Calu3 (cell line): Measurements from ENCODE around the gene DNASE1L1. TPM values are rescaled to one million over a fixed set of nuclear protein-coding genes. Genes with fewer than 3 reads are reported as not detected.

ENCODE experiments used
- BruUV-seq: library from RNA; stranded (reverse); fragments of 400-500 nt; replicated peaks from 2 replicates; lab custom pipeline; 2021; lab: Mats Ljungman, UMichigan
- CTCF ChIA-PET: fragments of 300-600 bp; sonication (Branson Sonifier 250); formaldehyde crosslinking; loops from one replicate; lab custom pipeline; 2022; ENCODE audit warnings: antibody characterized with exemption; lab: Charles Lee
- DNase-seq: peaks from one replicate; pipeline ENCODE4 v3.0.0; 2022
- H3K27ac Mint-ChIP-seq: one replicate; pipeline ENCODE4 v1.8.0; 2022; ENCODE audit warnings: mixed read lengths; ENCODE audit not compliant: unreplicated experiment
- H3K27me3 Mint-ChIP-seq: one replicate; pipeline ENCODE4 v1.8.0; 2022; ENCODE audit warnings: mixed read lengths; ENCODE audit not compliant: unreplicated experiment
- H3K36me3 Mint-ChIP-seq: one replicate; pipeline ENCODE4 v1.8.0; 2022; ENCODE audit warnings: mild to moderate bottlenecking, moderate library complexity, mixed read lengths; ENCODE audit not compliant: insufficient read depth, unreplicated experiment
- H3K4me1 Mint-ChIP-seq: one replicate; pipeline ENCODE4 v1.8.0; 2022; ENCODE audit warnings: mild to moderate bottlenecking, low read depth, mixed read lengths; ENCODE audit not compliant: unreplicated experiment
- H3K4me3 Mint-ChIP-seq: one replicate; pipeline ENCODE4 v1.8.0; 2022; ENCODE audit warnings: mild to moderate bottlenecking, low read depth, moderate library complexity, mixed read lengths; ENCODE audit not compliant: unreplicated experiment
- H3K9me3 Mint-ChIP-seq: one replicate; pipeline ENCODE4 v1.8.0; 2022; ENCODE audit warnings: low read depth, mixed read lengths; ENCODE audit not compliant: unreplicated experiment
- intact Hi-C: fragments of 100-400 bp; cut with micrococcal nuclease; formaldehyde crosslinking; loops from one replicate; pipeline ENCODE4 v1.10.0; 2022; ENCODE audit not compliant: unreplicated experiment
- total RNA-seq: library from RNA; stranded (reverse); gene quantifications from 2 replicates; pipeline ENCODE4 v1.2.3, GENCODE V29; 2022
- TF ChIP-seq, protein P1 (sequence below): fragments of 200-600 bp; IDR thresholded peaks from one replicate; pipeline ENCODE4 v1.8.0; 2022; ENCODE audit warnings: antibody characterized with exemption; ENCODE audit not compliant: unreplicated experiment

The DNASE1L1 gene
- total RNA-seq, 1 experiment from 2014 or later = 30.6 TPM

DNA sequence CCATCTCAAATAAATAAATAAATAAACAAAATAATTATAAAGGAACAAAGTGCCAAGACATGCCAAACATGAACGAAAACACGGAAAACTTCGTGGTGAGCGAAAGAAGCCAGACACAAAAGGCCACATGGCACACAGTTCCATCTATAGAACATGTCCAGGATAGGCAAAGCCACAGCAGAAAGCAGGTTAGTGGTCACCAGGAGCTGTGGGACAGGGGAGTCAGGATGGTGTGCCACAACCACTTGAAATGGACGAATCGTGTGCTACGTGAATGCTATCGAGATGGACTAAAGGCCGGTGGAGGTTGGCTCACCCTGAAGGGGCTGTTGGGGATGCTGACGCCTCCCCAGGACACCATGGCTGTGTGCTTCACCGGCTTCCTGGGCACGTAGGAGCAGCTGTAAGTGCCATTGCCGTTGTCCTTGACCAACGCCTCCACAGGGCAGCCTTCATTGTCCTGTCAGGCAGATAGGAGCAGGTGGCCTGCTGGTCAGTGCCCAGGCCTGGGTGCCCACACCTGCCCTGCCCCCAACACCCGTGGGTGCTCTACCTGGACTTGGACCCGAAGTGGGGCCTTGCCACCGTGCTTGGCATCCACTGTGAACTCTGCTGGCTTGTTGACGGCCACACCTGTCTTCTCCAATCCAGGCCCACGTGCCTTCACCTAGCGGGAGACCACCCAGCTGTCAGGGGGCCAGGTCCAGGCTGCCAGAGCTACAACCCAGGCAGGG is 45.2 kb downstream of the DNASE1L1 start:
- DNase-seq = no peak
- Mint-ChIP-seq H3K27me3 (no peaks in the 10 kb centered on the region), H3K4me3 (no peak overlapping the region), H3K4me1 (peaks cover 12% of the 10 kb centered on the region), H3K9me3 (no peaks in the 10 kb centered on the region), H3K36me3 (peaks cover 99% of the 10 kb centered on the region), H3K27ac (no peak overlapping the region)
- CTCF ChIA-PET = no interaction called here
- TF ChIP-seq, protein P1, sequence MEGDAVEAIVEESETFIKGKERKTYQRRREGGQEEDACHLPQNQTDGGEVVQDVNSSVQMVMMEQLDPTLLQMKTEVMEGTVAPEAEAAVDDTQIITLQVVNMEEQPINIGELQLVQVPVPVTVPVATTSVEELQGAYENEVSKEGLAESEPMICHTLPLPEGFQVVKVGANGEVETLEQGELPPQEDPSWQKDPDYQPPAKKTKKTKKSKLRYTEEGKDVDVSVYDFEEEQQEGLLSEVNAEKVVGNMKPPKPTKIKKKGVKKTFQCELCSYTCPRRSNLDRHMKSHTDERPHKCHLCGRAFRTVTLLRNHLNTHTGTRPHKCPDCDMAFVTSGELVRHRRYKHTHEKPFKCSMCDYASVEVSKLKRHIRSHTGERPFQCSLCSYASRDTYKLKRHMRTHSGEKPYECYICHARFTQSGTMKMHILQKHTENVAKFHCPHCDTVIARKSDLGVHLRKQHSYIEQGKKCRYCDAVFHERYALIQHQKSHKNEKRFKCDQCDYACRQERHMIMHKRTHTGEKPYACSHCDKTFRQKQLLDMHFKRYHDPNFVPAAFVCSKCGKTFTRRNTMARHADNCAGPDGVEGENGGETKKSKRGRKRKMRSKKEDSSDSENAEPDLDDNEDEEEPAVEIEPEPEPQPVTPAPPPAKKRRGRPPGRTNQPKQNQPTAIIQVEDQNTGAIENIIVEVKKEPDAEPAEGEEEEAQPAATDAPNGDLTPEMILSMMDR = no peak
- no TSS peak for BruUV-seq
- intact Hi-C loops = no loop called here

DNA sequence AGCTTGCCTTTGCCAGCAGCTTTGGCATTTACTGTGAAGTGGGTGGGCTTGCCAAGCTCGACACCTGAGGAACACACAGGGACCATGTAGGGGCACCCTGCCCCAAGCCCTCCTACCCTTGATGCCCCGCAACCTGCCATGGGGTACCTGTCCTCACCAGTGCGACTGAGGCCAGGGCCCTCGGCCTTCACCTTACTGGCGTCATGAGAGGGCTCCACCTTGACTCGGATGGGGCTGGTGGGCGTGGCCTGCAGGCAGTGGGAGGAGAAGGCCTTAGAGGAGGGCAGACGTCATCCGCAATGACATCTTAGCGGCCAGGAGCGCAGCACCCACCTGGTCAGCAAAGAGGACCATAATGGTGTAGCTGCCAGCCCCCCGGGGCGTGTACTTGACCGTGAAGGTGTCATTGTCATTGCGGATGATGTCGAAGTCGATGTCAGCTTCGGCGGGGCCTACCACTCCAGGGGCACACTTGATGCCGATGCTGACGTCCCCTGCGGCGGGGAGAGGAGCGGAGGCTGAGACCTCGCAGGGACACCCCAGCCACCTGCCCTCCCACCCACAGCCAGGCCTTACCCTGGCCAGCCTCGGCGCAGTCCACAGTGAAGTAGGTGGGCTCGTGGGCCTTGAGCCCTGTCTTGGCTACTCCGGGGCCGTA is 46.8 kb downstream of the DNASE1L1 start:
- intact Hi-C loops = no loop called here
- H3K27ac Mint-ChIP-seq = no peak overlapping the region
- BruUV-seq = TSS peak; percentile 1

DNA sequence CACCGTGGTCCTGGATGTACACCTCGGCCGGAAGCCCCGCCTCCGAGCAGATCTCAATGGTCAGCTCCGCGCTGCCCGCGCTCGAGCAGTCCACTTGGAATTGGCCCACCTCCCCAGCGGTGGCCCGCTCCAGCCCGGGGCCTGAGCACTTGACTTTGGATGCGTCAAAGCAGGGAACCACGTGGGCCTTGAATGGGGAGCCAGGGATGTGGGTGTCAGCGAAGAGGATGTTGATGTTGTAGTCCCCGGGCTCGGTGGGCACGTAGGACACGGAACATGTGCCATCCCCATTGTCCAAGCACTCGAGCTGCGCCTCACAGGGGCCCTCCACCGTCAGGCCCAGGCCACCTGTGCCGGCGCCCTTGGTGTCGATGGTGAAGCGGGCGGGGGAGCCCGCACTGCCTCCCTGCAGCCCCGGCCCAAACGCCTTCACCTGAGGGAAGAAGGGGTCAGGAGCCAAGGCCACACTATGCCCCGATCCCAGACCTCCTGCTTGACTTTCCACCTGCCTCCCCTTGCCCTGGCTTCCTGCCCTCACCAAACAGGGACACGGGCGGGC is 48.8 kb downstream of the DNASE1L1 start:
- no peak for DNase-seq
- TF ChIP-seq, protein P1 = no peak
- Mint-ChIP-seq H3K4me1 (peaks cover 7% of the 10 kb centered on the region), H3K4me3 (no peak overlapping the region), H3K27ac (no peak overlapping the region), H3K27me3 (no peaks in the 10 kb centered on the region), H3K36me3 (peaks cover 95% of the 10 kb centered on the region), H3K9me3 (no peaks in the 10 kb centered on the region)
- intact Hi-C loops = no loop called here
- no TSS peak for BruUV-seq
- CTCF ChIA-PET = no interaction called here

More for the DNA sequence above, 46.8 kb downstream of the DNASE1L1 start:
- peaks cover 99% of the 10 kb centered on the region for H3K36me3 Mint-ChIP-seq
- H3K9me3 Mint-ChIP-seq = no peaks in the 10 kb centered on the region
- no peak overlapping the region for H3K4me3 Mint-ChIP-seq
- TF ChIP-seq, protein P1 = no peak
- no peak for DNase-seq
- peaks cover 7% of the 10 kb centered on the region for H3K4me1 Mint-ChIP-seq
- CTCF ChIA-PET = interaction anchor here (1.0 kb wide), 1 partner anchor 11 kb away, joined by 5 read pairs; no protein-coding TSS in a partner anchor
- no peaks in the 10 kb centered on the region for H3K27me3 Mint-ChIP-seq

DNA sequence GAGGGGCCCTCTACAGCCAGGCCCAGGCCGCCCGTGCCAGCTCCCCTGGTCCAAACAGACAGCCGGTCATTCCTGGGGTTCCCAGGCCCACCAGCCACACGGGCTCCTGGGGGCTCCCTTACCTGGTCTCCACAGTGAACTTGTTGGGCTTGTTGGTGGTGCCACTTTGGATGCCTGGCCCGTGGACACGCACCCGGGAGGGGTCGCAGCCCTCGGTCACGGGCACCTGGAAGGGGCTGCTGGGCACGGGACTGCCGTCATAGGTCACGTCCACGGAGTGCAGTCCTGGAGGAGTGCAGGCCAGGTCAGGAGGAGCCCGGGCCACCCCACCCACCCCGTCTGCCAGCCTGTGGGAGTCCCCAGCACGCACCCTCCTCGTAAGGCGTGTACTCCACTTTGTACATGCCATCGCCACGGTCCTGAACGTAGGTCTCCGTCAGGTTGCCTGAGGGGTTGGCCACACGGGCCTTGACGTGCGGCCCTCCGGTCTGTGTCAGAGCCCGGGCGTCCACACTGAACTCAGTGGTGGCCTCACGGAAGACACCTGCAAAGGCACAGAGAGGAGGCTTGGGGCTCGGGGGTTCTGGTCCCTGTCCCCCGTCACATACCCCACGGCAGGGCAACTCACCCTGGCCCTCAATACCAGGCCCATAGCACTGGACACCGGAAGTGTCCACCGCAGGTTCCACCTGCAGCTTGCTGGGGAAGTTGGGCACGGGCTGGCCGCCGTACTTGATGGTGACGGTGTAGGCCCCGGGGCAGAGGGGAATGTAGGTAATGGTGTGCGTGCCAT is 49.5 kb downstream of the DNASE1L1 start:
- H3K27ac Mint-ChIP-seq = no peak overlapping the region

More for the DNA sequence above, 49.5 kb downstream of the DNASE1L1 start:
- TSS peak; percentile 12 for BruUV-seq
- intact Hi-C loops = no loop called here
- TF ChIP-seq, protein P1 = no peak
- DNase-seq = no peak
- CTCF ChIA-PET = no interaction called here
- no peak overlapping the region for H3K4me3 Mint-ChIP-seq
- no peaks in the 10 kb centered on the region for H3K9me3 Mint-ChIP-seq
- peaks cover 7% of the 10 kb centered on the region for H3K4me1 Mint-ChIP-seq
- no peaks in the 10 kb centered on the region for H3K27me3 Mint-ChIP-seq
- H3K36me3 Mint-ChIP-seq = peaks cover 88% of the 10 kb centered on the region
